ENCODE measurements around the gene MEF2B.

Gene MEF2B

DNA sequence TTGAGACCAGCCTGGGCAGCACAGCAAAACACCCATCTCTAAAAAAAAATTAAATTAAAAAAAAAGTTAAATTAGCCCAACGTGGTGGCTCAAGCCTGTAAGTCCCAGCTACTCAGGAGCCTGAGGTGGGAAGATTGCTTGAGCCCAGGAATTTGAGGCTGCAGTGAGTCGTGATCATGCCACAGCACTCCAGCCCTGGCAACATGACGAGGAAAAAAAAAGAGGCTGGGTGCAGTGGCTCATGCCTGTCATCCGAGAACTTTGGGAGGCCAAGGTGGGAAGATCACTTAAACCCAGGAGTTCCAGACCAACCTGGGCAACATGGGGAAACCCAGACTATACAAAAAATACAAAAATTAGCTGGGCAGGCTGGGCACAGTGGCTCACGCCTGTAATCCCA is 29.6 kb downstream of the MEF2B start:
- Histone ChIP-seq H3K9me3 (replicated peaks; ENCODE audit: insufficient read depth, low read length) (no peaks in the 10 kb centered on the region), H3K79me2 (ENCODE audit: low read length) (peaks cover 11% of the 10 kb centered on the region), H3K4me3 (ENCODE audit: low read length) (no peak overlapping the region), H2AFZ (ENCODE audit: low read length) (no peak overlapping the region), H4K20me1 (ENCODE audit: insufficient read depth, low read length) (no peaks in the 10 kb centered on the region), H3K27ac (ENCODE audit: low read length) (no peak overlapping the region), H3K9me2 (replicated peaks; ENCODE audit: insufficient read depth, low read length) (no peaks in the 10 kb centered on the region), H3F3A (ENCODE audit: insufficient read depth, low read length) (no peaks in the 10 kb centered on the region), H3K27me3 (replicated peaks; ENCODE audit: insufficient read depth, low read length) (no peaks in the 10 kb centered on the region), H3K9ac (ENCODE audit: low read length) (no peak overlapping the region), H3K4me2 (ENCODE audit: low read depth, low read length) (no peak overlapping the region), H3K4me1 (ENCODE audit: low read length) (peaks cover 5% of the 10 kb centered on the region), H3K36me3 (replicated peaks; ENCODE audit: insufficient read depth, low read length) (no peaks in the 10 kb centered on the region)
- TF ChIP-seq EZH2phosphoT487 (IDR thresholded peaks at IDR 0.05; ENCODE audit: low read length) (no peak), EZH2 (optimal IDR thresholded peaks at IDR 0.05; ENCODE audit: low read depth, low read length) (no peak)
- TF ChIP-seq, protein P1, sequence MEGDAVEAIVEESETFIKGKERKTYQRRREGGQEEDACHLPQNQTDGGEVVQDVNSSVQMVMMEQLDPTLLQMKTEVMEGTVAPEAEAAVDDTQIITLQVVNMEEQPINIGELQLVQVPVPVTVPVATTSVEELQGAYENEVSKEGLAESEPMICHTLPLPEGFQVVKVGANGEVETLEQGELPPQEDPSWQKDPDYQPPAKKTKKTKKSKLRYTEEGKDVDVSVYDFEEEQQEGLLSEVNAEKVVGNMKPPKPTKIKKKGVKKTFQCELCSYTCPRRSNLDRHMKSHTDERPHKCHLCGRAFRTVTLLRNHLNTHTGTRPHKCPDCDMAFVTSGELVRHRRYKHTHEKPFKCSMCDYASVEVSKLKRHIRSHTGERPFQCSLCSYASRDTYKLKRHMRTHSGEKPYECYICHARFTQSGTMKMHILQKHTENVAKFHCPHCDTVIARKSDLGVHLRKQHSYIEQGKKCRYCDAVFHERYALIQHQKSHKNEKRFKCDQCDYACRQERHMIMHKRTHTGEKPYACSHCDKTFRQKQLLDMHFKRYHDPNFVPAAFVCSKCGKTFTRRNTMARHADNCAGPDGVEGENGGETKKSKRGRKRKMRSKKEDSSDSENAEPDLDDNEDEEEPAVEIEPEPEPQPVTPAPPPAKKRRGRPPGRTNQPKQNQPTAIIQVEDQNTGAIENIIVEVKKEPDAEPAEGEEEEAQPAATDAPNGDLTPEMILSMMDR (IDR thresholded peaks at IDR 0.05; ENCODE audit: low read length) = no peak
- no peak for DNase-seq

DNA sequence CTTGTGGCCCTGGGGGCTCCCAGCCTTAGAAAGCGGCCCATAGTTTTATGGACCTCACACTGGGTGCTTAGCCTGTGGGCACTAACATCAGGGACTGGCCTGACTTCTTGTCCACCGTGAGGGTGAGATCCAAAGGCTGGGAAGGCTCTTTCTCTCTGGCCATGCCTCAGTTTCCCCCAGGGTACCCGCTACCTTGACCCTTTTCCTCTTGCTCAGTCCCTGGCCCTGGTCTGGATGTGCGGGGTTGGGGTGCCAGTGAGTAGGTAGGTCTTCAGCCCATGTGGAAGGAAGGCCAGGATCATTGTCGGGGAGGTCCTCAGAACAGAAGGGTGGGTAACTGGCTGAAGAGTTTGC is 30.2 kb downstream of the MEF2B start:
- TF ChIP-seq EZH2phosphoT487 (IDR thresholded peaks at IDR 0.05; ENCODE audit: low read length) (no peak), EZH2 (optimal IDR thresholded peaks at IDR 0.05; ENCODE audit: low read depth, low read length) (no peak)
- TF ChIP-seq, protein P1 (IDR thresholded peaks at IDR 0.05; ENCODE audit: low read length) = no peak
- Histone ChIP-seq H3K9me3 (replicated peaks; ENCODE audit: insufficient read depth, low read length) (no peaks in the 10 kb centered on the region), H3F3A (ENCODE audit: insufficient read depth, low read length) (no peaks in the 10 kb centered on the region), H3K27me3 (replicated peaks; ENCODE audit: insufficient read depth, low read length) (no peaks in the 10 kb centered on the region), H3K4me3 (ENCODE audit: low read length) (no peak overlapping the region), H3K9ac (ENCODE audit: low read length) (no peak overlapping the region), H3K79me2 (ENCODE audit: low read length) (peaks cover 11% of the 10 kb centered on the region), H4K20me1 (ENCODE audit: insufficient read depth, low read length) (no peaks in the 10 kb centered on the region), H3K9me2 (replicated peaks; ENCODE audit: insufficient read depth, low read length) (no peaks in the 10 kb centered on the region), H3K27ac (ENCODE audit: low read length) (no peak overlapping the region), H3K4me1 (ENCODE audit: low read length) (peaks cover 5% of the 10 kb centered on the region), H3K36me3 (replicated peaks; ENCODE audit: insufficient read depth, low read length) (no peaks in the 10 kb centered on the region), H2AFZ (ENCODE audit: low read length) (no peak overlapping the region), H3K4me2 (ENCODE audit: low read depth, low read length) (no peak overlapping the region)
- no peak for DNase-seq

GRCh38 chr19:19138109-19138981 is 31.7 kb downstream of the MEF2B start, which contains the start of gene TMEM161A:
Gene TMEM161A, minus strand, starts transcription at chr19:19138478. Its CDS starts 50 bp downstream, at chr19:19138428.
- peaks cover 5% of the 10 kb centered on the region for H3K4me1 ChIP-seq (ENCODE audit: low read length)
- H4K20me1 ChIP-seq (ENCODE audit: insufficient read depth, low read length) = no peaks in the 10 kb centered on the region
- DNase-seq = peak; percentile 99
- H3K27ac ChIP-seq (ENCODE audit: low read length) = no peak within 1 kb of the TSS
- TF ChIP-seq EZH2phosphoT487 (IDR thresholded peaks at IDR 0.05; ENCODE audit: low read length) = no peak
- TF ChIP-seq, protein P1 (IDR thresholded peaks at IDR 0.05; ENCODE audit: low read length) = no peak
- TF ChIP-seq EZH2 (optimal IDR thresholded peaks at IDR 0.05; ENCODE audit: low read depth, low read length) = no peak
- H3K9me3 ChIP-seq (replicated peaks; ENCODE audit: insufficient read depth, low read length) = no peaks in the 10 kb centered on the region
- peak within 1 kb of the TSS; percentile 87 for H2AFZ ChIP-seq (ENCODE audit: low read length)
- peaks cover 11% of the 10 kb centered on the region for H3K79me2 ChIP-seq (ENCODE audit: low read length)
- peak within 1 kb of the TSS; percentile 71 for H3K9ac ChIP-seq (ENCODE audit: low read length)
- H3K9me2 ChIP-seq (replicated peaks; ENCODE audit: insufficient read depth, low read length) = no peaks in the 10 kb centered on the region
- no peaks in the 10 kb centered on the region for H3F3A ChIP-seq (ENCODE audit: insufficient read depth, low read length)
- H3K4me2 ChIP-seq (ENCODE audit: low read depth, low read length) = peak within 1 kb of the TSS; percentile 97
- no peaks in the 10 kb centered on the region for H3K36me3 ChIP-seq (replicated peaks; ENCODE audit: insufficient read depth, low read length)
- H3K4me3 ChIP-seq (ENCODE audit: low read length) = peak within 1 kb of the TSS; percentile 73
- H3K27me3 ChIP-seq (replicated peaks; ENCODE audit: insufficient read depth, low read length) = no peaks in the 10 kb centered on the region

Measured in MM.1S (cell line).